HG02763 (cell line): ENCODE data around the gene ACE.
A peak's percentile ranks its signal among the peaks of the same experiment; 100 is the strongest.
"Not testable (repeated sequence)": the region's sequence is repeated elsewhere in the genome, so short reads cannot be mapped to it uniquely, and the experiment has no call there.

Source experiments
- ATAC-seq: cut with Tn5 transposase; IDR thresholded peaks from one replicate; pipeline ENCODE4 v1.9.1; 2021; ENCODE audit warnings: mild to moderate bottlenecking, moderate library complexity; ENCODE audit not compliant: unreplicated experiment

ACE gene

GRCh38 chr17:63443053-63443452 lies 33.8 kb upstream of the ACE start:
- ATAC-seq, result no peak

- no peak for ATAC-seq
These were observed 32.4 kb upstream of the ACE start for GRCh38 chr17:63444457-63444856.

DNA sequence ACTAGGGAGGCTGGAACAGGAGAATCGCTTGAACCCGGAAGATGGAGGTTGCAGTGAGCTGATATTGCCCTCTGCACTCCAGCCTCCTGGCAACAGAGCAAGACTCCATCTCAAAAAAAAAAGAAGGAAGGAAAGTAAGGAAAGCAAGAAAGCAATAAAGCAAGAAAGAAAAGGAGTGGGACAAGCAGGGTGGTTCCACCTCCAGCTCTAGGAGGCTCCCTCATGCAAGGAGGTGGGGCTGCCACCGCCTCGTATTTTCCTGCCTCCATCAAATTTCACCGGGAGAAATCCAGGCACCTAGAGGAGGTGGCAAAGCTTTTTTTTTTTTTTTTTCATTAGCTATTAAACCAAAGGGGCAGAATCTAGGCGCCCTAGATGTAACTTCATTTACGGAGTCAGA lies 31.8 kb upstream of the ACE start:
- ATAC-seq, result no peak

- peak; percentile 9 for ATAC-seq
These were observed 31.3 kb upstream of the ACE start for GRCh38 chr17:63445571-63445953.

DNA sequence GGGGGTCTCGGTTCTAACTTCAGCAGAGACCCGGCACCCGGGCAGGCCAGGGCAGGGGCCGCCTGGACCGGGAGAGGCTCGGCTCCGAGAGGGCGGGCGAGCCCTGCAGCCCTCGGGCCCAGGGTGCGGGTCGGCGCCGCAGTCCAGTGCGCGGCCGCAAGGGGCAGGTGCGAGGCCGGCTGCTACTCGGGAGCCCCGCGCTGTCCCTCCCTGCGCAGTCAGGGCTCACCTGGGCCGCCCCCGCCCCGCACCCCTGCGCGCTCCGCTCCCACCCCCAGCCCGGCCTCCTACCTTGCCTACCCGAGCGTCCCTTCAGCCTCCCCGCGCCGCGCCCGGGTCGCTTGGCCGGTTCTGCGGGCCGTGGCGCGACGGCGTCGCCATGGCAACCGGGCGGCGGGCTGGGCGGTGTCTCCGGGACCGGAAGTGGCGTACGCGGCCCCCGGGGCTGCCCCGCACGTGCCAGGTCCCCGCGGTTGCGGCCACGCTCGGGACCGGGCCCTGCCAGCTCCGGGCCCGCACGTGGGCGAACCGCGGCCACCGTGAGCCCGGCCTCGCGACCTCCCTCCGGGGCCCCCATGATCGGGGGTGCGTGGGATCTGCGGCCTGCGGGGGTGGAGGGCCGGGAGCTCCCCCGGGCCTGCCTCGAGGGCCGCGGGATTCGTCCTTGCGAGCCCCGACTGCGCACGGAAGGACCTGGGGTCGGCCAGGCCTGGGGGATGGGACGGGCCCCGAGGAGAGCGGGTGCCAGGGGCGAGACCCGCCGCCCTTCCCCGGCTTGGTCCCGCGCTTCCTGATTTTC lies 30.7 kb upstream of the ACE start, which contains the start of gene CYB561:
Gene CYB561, minus strand, starts transcription at position 353 of the 799 bp plus-strand sequence. CDS start 8,759 bp downstream, outside the sequence.
- peak; percentile 60 for ATAC-seq

GRCh38 chr17:63446753-63447470 lies 29.9 kb upstream of the ACE start:
- peak; percentile 32 for ATAC-seq

GRCh38 chr17:63447471-63448009 lies 29.3 kb upstream of the ACE start:
- no peak for ATAC-seq

GRCh38 chr17:63448655-63449054 lies 28.2 kb upstream of the ACE start:
- no peak for ATAC-seq

- no peak for ATAC-seq
These were observed 26.3 kb upstream of the ACE start for GRCh38 chr17:63450551-63450950.

GRCh38 chr17:63451150-63451549 lies 25.7 kb upstream of the ACE start:
- no peak for ATAC-seq

GRCh38 chr17:63452046-63452961 lies 24.6 kb upstream of the ACE start:
- ATAC-seq, result no peak

- no peak for ATAC-seq
These were observed 23.8 kb upstream of the ACE start for GRCh38 chr17:63452962-63453551.

DNA sequence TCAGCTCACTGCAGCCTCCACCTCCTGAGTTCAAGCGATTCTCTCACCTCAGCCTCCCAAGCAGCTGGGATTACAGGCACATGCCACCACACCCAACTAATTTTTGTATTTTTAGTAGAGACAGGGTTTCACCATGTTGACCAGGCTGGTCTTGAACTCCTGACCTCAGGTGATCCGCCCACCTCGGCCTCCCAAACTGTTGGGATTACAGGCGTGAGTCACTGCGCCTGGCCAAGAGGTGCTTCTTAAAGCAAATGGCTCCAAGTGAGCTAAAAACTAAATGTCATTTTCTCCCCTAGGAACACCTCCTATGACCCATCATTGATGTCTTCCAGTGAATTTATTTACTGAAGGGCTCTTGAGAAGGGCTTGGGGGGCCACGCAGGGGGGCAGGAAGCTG lies 22.5 kb upstream of the ACE start:
- not testable (repeated sequence) for ATAC-seq

- ATAC-seq, result no peak
These were observed 21.9 kb upstream of the ACE start for GRCh38 chr17:63454915-63455314.

DNA sequence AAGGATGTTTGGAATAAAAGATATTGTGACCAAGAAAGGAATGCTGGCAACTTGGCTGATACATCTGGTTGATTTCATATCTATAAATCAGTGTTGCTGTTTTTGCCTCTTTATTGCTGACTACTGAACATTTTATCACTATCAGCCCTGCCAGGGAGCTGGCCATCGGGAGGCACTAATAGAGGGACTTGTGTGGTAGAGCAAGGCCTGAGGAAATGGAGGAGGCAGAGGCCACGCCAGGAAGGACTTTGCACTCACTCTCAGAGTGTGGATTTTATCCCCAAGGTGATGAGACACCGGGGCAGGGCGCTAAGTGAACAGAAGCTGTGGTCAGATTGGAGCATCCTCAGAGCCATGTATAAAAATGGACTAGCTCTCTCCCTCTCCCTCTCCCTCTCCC lies 21.4 kb upstream of the ACE start:
- ATAC-seq, result no peak

DNA sequence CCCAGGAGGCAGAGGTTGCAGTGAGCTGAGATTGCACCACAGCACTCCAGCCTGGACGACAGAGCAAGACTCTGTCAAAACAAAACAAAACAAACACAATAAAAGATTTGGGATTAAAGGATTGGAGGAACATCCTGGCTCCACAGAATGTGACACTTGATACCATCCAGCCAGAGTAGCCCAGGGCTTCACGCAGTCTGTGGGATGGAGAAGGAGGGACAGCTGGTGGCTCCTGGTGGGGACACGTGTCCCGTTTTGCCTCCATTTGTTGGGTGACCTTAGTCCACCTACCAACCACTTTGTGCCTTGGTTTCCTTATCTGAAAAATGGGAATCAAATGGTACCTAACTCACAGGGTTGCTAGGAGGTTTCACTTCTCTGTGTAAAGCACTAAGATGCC lies 18.4 kb upstream of the ACE start:
- ATAC-seq, result no peak

- no peak for ATAC-seq
These were observed 16.8 kb upstream of the ACE start for GRCh38 chr17:63460018-63460417.

GRCh38 chr17:63463771-63464170 lies 13.1 kb upstream of the ACE start:
- ATAC-seq, result no peak

GRCh38 chr17:63464691-63465236 lies 12.1 kb upstream of the ACE start:
- ATAC-seq, result no peak

DNA sequence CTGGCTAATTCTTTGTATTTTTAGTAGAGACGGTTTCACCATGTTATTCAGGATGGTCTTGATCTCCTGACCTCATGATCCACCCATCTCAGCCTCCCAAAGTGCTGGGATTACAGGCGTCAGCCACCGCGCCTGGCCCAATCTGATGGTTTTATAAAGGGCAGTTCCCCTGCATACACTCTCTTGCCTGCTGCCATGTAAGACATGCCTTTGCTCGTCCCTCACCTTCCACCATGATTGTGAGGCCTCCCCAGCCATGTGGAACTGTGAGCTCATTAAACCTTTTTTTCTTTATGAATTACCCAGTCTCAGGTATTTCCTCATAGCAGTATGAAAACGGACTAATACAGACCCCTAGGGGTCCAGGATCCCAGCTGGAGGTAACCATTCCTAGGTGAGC lies 8.8 kb upstream of the ACE start:
- not testable (repeated sequence) for ATAC-seq
